Panc1 (cell line): Measurements from ENCODE around the gene CHTF18. TPM values are rescaled to one million over a fixed set of nuclear protein-coding genes. Genes with fewer than 3 reads are reported as not detected.

Experiments
- ATAC-seq: fragments of 200-7000 bp; cut with Tn5 transposase; 2 replicates; pipeline ENCODE4 v1.9.1; 2020; ENCODE audit warnings: mild to moderate bottlenecking, moderate library complexity
- BruUV-seq: library from RNA; stranded (reverse); fragments of 400-500 nt; replicated peaks from 2 replicates; lab custom pipeline; 2021; lab: Mats Ljungman, UMichigan
- CTCF ChIA-PET: fragments of 300-600 bp; sonication (Branson Sonifier 250); formaldehyde crosslinking; loops from one replicate; lab custom pipeline; 2022; ENCODE audit warnings: antibody characterized with exemption; lab: Charles Lee
- POLR2A ChIA-PET: fragments of 300-600 bp; sonication (Branson Sonifier 250); formaldehyde crosslinking; loops from one replicate; lab custom pipeline; 2022; ENCODE audit warnings: antibody characterized with exemption; lab: Charles Lee
- DNase-seq: peaks from one replicate; pipeline ENCODE4 v3.0.0-alpha.2; 2010; ENCODE audit warnings: low read depth, low spot score
- H3K27ac ChIP-seq: 2 replicates; pipeline ENCODE4 v1.5.1; 2011; ENCODE audit warnings: mild to moderate bottlenecking, low read length, inconsistent platforms
- H3K27me3 ChIP-seq: fragments of 200-500 bp; sonication (Bioruptor generic); 2 replicates; pipeline ENCODE4 v1.6.0; 2014; ENCODE audit warnings: low read length, inconsistent platforms; ENCODE audit not compliant: control insufficient read depth, insufficient read depth
- H3K36me3 ChIP-seq: fragments of 200-500 bp; sonication (Bioruptor generic); 2 replicates; pipeline ENCODE4 v1.5.1; 2014; ENCODE audit warnings: inconsistent platforms, mild to moderate bottlenecking, low read length, moderate library complexity; ENCODE audit not compliant: control insufficient read depth, insufficient read depth
- H3K4me1 ChIP-seq: 2 replicates; pipeline ENCODE4 v1.5.1; 2011; ENCODE audit warnings: inconsistent platforms, mild to moderate bottlenecking, low read length, moderate library complexity; ENCODE audit not compliant: control insufficient read depth, insufficient read depth
- H3K4me3 ChIP-seq, 2 experiments: 2 replicates each; pipeline ENCODE4 v1.5.1; 2011 to 2012; ENCODE audit warnings: low read depth in 2 of 2, low read length in 2 of 2, mild to moderate bottlenecking in 2 of 2, inconsistent platforms in 1 of 2, moderate library complexity in 1 of 2
- H3K9me3 ChIP-seq: fragments of 200-500 bp; sonication (Bioruptor generic); 2 replicates; pipeline ENCODE4 v1.5.1; 2014; ENCODE audit warnings: low read depth, mild to moderate bottlenecking, inconsistent platforms, low read length, moderate library complexity; ENCODE audit not compliant: control insufficient read depth, insufficient read depth
- POLR2AphosphoS5 ChIP-seq: IDR thresholded peaks from 2 replicates; pipeline ENCODE4 v1.6.1; 2012; ENCODE audit warnings: mild to moderate bottlenecking, low read depth, low read length, moderate library complexity
- SIN3A ChIP-seq: IDR thresholded peaks from 2 replicates; pipeline ENCODE4 v1.6.1; 2012; ENCODE audit warnings: low read depth, mild to moderate bottlenecking, low read length, moderate library complexity, borderline replicate concordance; ENCODE audit not compliant: insufficient read depth
- TCF7L2 ChIP-seq: IDR thresholded peaks from 2 replicates; pipeline ENCODE4 v1.6.1; 2011; ENCODE audit warnings: mild to moderate bottlenecking, low read depth, low read length, inconsistent platforms
- in situ Hi-C: cut with HindIII; loops from 2 replicates; pipeline ENCODE4 v1.10.0; 2016; ENCODE audit warnings: low sequenced_read_pairs, low pct_unique_long_range_greater_than_20kb
- intact Hi-C: fragments of 100-400 bp; cut with micrococcal nuclease; formaldehyde crosslinking; loops from one replicate; pipeline ENCODE4 v1.10.0; 2022; ENCODE audit not compliant: unreplicated experiment
- total RNA-seq: library from RNA; stranded (reverse); gene quantifications from one replicate; pipeline ENCODE4 v1.2.1, GENCODE V29; 2021; ENCODE audit not compliant: unreplicated experiment
- TF ChIP-seq, protein P1 (sequence below): fragments of 450-650 bp; IDR thresholded peaks from 2 replicates; pipeline ENCODE4 v1.5.1; 2017; ENCODE audit warnings: mild to moderate bottlenecking
- TF ChIP-seq, protein P2 (sequence below), 2 experiments: IDR thresholded peaks; 2 replicates each; pipeline ENCODE4 v1.6.1; 2011 to 2012; ENCODE audit warnings: low read depth in 2 of 2, control low read depth in 1 of 2, low read length in 1 of 2, mild to moderate bottlenecking in 1 of 2, moderate library complexity in 1 of 2; ENCODE audit not compliant: insufficient read depth in 1 of 2

The CHTF18 gene
- total RNA-seq, 1 experiment from 2014 or later = 118 TPM

DNA sequence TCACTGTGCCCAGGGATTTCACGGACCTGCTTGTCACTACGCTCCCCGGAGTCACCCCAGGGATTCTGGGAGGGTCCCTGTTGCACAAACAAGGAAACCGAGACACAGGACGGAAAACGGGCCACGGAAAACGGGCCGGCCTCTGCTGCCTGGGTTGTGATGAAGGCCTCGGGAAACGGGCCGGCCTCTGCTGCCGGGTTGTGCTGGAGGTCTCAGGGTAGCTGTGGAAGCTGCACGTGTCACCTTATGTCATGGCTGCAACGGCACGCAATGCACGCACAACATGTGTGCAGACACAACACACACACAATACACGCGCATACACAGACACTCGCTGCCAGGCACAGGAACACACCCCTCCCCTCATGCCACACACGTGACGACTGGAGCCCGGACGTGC lies 39.1 kb downstream of the CHTF18 start:
- in situ Hi-C loops (no loop called here), intact Hi-C loops (no loop called here)
- no peak for DNase-seq
- H3K4me3 ChIP-seq = no peak overlapping the region
- no peak for TF ChIP-seq TCF7L2
- TF ChIP-seq, protein P1, sequence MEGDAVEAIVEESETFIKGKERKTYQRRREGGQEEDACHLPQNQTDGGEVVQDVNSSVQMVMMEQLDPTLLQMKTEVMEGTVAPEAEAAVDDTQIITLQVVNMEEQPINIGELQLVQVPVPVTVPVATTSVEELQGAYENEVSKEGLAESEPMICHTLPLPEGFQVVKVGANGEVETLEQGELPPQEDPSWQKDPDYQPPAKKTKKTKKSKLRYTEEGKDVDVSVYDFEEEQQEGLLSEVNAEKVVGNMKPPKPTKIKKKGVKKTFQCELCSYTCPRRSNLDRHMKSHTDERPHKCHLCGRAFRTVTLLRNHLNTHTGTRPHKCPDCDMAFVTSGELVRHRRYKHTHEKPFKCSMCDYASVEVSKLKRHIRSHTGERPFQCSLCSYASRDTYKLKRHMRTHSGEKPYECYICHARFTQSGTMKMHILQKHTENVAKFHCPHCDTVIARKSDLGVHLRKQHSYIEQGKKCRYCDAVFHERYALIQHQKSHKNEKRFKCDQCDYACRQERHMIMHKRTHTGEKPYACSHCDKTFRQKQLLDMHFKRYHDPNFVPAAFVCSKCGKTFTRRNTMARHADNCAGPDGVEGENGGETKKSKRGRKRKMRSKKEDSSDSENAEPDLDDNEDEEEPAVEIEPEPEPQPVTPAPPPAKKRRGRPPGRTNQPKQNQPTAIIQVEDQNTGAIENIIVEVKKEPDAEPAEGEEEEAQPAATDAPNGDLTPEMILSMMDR = no peak
- TF ChIP-seq, protein P2, sequence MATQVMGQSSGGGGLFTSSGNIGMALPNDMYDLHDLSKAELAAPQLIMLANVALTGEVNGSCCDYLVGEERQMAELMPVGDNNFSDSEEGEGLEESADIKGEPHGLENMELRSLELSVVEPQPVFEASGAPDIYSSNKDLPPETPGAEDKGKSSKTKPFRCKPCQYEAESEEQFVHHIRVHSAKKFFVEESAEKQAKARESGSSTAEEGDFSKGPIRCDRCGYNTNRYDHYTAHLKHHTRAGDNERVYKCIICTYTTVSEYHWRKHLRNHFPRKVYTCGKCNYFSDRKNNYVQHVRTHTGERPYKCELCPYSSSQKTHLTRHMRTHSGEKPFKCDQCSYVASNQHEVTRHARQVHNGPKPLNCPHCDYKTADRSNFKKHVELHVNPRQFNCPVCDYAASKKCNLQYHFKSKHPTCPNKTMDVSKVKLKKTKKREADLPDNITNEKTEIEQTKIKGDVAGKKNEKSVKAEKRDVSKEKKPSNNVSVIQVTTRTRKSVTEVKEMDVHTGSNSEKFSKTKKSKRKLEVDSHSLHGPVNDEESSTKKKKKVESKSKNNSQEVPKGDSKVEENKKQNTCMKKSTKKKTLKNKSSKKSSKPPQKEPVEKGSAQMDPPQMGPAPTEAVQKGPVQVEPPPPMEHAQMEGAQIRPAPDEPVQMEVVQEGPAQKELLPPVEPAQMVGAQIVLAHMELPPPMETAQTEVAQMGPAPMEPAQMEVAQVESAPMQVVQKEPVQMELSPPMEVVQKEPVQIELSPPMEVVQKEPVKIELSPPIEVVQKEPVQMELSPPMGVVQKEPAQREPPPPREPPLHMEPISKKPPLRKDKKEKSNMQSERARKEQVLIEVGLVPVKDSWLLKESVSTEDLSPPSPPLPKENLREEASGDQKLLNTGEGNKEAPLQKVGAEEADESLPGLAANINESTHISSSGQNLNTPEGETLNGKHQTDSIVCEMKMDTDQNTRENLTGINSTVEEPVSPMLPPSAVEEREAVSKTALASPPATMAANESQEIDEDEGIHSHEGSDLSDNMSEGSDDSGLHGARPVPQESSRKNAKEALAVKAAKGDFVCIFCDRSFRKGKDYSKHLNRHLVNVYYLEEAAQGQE (IDR thresholded peaks at IDR 0.05; ENCODE audit: insufficient read depth in 1 of 2, low read depth in 2 of 2, low read length in 1 of 2) = no peak
- TF ChIP-seq POLR2AphosphoS5 = no peak
- TF ChIP-seq SIN3A = no peak
- POLR2A ChIA-PET = no interaction called here
- no peak for ATAC-seq
- CTCF ChIA-PET = no interaction called here
- no peaks in the 10 kb centered on the region for H3K27me3 ChIP-seq
- H3K9me3 ChIP-seq = no peaks in the 10 kb centered on the region
- BruUV-seq = no TSS peak
- H3K4me1 ChIP-seq = no peaks in the 10 kb centered on the region
- no peak overlapping the region for H3K27ac ChIP-seq
- H3K36me3 ChIP-seq = no peaks in the 10 kb centered on the region

DNA sequence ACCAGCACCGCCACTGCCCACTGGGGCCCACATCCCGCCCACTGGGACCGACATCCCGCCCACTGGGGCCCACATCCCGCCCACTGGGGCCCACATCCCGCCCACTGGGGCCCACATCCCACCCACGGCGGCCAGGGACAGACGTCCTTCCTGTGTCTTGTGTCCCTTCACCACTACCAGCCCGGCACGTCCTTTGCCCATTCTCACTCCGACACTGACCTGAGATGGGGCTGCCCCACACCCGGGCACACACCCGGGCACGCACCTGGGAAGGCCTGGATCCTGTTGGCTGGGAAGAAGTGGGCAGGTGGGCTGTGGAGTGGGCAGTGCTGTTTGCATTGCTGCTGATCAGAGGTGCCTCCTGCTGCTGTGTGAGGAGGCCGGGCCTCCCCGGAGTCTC lies 40.5 kb downstream of the CHTF18 start:
- Histone ChIP-seq H3K9me3 (no peaks in the 10 kb centered on the region), H3K36me3 (no peaks in the 10 kb centered on the region), H3K4me1 (no peaks in the 10 kb centered on the region), H3K27ac (no peak overlapping the region), H3K27me3 (no peaks in the 10 kb centered on the region), H3K4me3 (no peak overlapping the region)
- ChIA-PET POLR2A (no interaction called here), CTCF (no interaction called here)
- no peak for TF ChIP-seq POLR2AphosphoS5
- DNase-seq (no peak), ATAC-seq (no peak)
- BruUV-seq = no TSS peak
- in situ Hi-C loops = no loop called here
- intact Hi-C loops = no loop called here

DNA sequence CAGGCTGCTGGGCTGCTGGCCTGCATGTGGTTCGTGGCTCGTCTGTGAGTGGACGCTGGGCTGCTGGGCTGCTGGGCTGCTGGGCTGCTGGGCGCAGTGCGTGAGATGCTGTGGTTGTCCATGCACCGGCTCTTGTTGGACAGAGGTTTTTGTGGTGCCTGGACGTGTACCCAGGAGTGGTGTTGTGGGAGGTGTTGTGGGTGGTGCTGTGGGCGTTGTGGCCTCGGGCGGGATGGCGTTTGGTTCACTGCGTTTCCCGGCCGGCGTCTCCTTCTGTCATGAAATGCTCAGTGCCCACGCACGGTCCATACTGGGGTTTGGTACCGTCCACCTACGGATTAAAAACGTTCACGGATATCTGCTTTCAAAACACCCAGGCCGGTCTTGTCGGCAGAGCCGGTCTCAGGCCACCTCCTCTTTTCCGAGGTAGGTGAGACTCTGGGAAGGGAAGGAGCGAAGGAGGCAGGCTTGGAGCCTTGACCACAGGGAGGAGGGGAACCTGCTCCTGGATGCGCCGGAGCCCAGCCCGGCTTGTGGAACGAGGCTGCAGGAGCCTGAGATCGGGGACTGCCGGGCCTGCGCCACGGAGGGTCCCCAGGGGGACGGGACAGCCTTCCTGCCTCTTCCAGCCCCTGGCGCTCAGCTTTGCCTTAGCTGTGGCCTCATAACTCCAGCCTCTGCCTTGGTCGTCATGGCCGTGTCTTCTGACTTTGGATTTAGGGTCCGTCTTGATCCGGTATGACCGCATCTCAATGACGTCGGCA lies 41.9 kb downstream of the CHTF18 start:
- intact Hi-C loops = no loop called here
- ATAC-seq = no peak

More for the DNA sequence above, 41.9 kb downstream of the CHTF18 start:
- ChIA-PET POLR2A (no interaction called here), CTCF (no interaction called here)
- no peaks in the 10 kb centered on the region for H3K36me3 ChIP-seq
- no peak for DNase-seq
- no peak overlapping the region for H3K27ac ChIP-seq
- in situ Hi-C loops = no loop called here
- H3K9me3 ChIP-seq = no peaks in the 10 kb centered on the region
- BruUV-seq = no TSS peak
- H3K4me1 ChIP-seq = no peaks in the 10 kb centered on the region
- no peaks in the 10 kb centered on the region for H3K27me3 ChIP-seq
- TF ChIP-seq, protein P2 (IDR thresholded peaks at IDR 0.05; ENCODE audit: insufficient read depth in 1 of 2, low read depth in 2 of 2, low read length in 1 of 2) = 0 out of 4 replicates have a peak, but pooled peaks of 1 of the 2 experiments have one; percentile 23
- no peak for TF ChIP-seq SIN3A
- no peak for TF ChIP-seq POLR2AphosphoS5
- TF ChIP-seq, protein P1 = no peak
- H3K4me3 ChIP-seq = no peak overlapping the region
